Measurements from ENCODE around the gene PTP4A2. TPM values are rescaled to one million over a fixed set of nuclear protein-coding genes. Genes with fewer than 3 reads are reported as not detected.
"Not testable (repeated sequence)": the region's sequence is repeated elsewhere in the genome, so short reads cannot be mapped to it uniquely, and the experiment has no call there.

Gene PTP4A2
- total and polyA plus RNA-seq, 7 experiments from 2014 or later, result 196 to 449 (median 276) TPM

DNA sequence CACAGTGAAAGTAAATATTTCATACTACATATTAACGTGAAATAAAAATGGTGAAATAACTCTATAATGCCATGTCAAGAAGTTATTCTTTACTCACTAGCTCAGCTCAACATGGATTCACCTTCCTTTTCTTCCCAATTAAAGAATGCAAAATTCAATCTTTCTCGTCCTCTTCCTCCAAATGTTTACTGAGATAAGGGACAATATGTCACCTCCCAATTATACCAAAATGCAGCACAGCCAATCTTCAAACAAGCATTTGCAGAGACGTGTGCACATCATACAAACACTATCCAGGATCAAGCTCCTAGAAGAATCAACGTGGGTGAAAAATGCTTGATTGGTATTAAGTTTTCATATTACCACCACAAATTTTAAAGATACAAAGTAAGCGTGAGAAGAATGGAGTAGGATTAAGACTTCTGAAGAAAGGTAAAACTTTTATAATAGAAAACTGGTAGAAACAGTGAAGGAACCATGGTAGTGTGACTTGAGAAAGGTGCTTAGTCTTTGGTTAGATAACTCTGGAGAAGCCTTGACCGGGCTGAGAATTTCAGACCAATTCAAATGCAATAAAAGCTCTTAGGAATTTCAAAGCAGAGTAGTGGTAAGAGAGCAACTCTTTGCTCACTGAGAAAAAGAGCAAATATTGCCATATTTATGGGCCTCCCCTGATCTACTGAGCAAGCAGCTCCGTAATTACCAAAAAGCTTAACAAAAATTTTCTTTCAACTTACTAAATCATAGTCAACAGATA lies 7.2 kb downstream of the PTP4A2 start:
- no peaks in the 10 kb centered on the region for H3K9me3 ChIP-seq (ENCODE audit: control insufficient read depth in 2 of 3, low read length in 3 of 3)
- Mint-ChIP-seq H3K27ac (peak overlapping the region; percentile 68 to 95 (median 90)), H3K4me1 (peaks cover 71 to 99% (median 91%) of the 10 kb centered on the region in 7 donors), H3K9me3 (no peaks in the 10 kb centered on the region), H3K4me3 (peak overlapping the region; percentile 70 to 100 (median 94)), H3K36me3 (peaks cover 0 to 27% (median 0%) of the 10 kb centered on the region in 5 donors), H3K27me3 (no peaks in the 10 kb centered on the region)
- intact Hi-C loops (cut with micrococcal nuclease), result loop anchor here (5.0 to 10.0 kb wide), 4 partner anchors 141 to 1186 kb away; partner anchors contain the start of genes PEF1 (in 1 of the 2), PUM1 (in 1 of the 2) and TMEM39B (in 1 of the 2)
- ATAC-seq, result no peak
- H3K27me3 ChIP-seq (ENCODE audit: control insufficient read depth in 2 of 2, insufficient read depth in 2 of 2, low read length in 2 of 2), result no peaks in the 10 kb centered on the region
- no peaks in the 10 kb centered on the region for H3K36me3 ChIP-seq (ENCODE audit: control insufficient read depth in 2 of 3, insufficient read depth in 3 of 3, low read length in 3 of 3)
- peak overlapping the region; percentile 81 for H3K27ac ChIP-seq (ENCODE audit: low read depth, low read length)
- POLR2A ChIA-PET, result interaction anchor here (1.1 to 2.6 kb wide), 8 partner anchors 9 to 41 kb away, joined by 3 to 20 read pairs (median 4); no protein-coding TSS in a partner anchor
- peak overlapping the region; percentile 33 for H3K4me3 ChIP-seq (ENCODE audit: low read length)
- no peak for DNase-seq
- CTCF ChIA-PET, result interaction anchor here (0.7 to 1.4 kb wide), 2 partner anchors 33 to 217 kb away, joined by 3 to 5 read pairs; no protein-coding TSS in a partner anchor
- peaks cover 79 to 85% of the 10 kb centered on the region in 2 donors for H3K4me1 ChIP-seq (ENCODE audit: control insufficient read depth in 2 of 2, insufficient read depth in 2 of 2, low read length in 2 of 2)

DNA sequence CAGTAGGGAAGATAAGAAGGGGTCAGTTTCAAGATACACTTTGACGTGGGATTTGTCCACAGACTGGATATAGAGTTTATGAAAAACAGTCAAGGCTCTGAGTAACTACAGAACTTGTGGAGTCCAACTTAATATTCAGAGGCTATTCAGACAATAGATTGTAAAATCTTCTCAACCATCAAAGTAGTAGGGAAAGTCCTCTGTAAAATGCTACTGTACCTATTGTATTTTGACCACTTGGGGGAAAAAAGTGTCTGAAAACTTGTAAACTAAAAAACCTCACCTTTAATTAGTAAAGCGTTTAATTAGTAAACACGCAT lies 10.5 kb downstream of the PTP4A2 start:
- Histone ChIP-seq H3K27ac (ENCODE audit: low read depth, low read length) (peak overlapping the region; percentile 60), H3K9me3 (ENCODE audit: control insufficient read depth in 2 of 3, low read length in 3 of 3) (no peaks in the 10 kb centered on the region), H3K36me3 (ENCODE audit: control insufficient read depth in 2 of 3, insufficient read depth in 3 of 3, low read length in 3 of 3) (no peaks in the 10 kb centered on the region), H3K4me3 (ENCODE audit: low read length) (peak overlapping the region; percentile 10), H3K4me1 (ENCODE audit: control insufficient read depth in 2 of 2, insufficient read depth in 2 of 2, low read length in 2 of 2) (peaks cover 75 to 81% of the 10 kb centered on the region in 2 donors), H3K27me3 (ENCODE audit: control insufficient read depth in 2 of 2, insufficient read depth in 2 of 2, low read length in 2 of 2) (no peaks in the 10 kb centered on the region)
- Mint-ChIP-seq H3K27ac (peak overlapping the region; percentile 18 to 90 (median 47)), H3K9me3 (no peaks in the 10 kb centered on the region), H3K27me3 (no peaks in the 10 kb centered on the region), H3K4me3 (peak overlapping the region; percentile 56 to 94 (median 74)), H3K4me1 (peaks cover 67 to 94% (median 82%) of the 10 kb centered on the region in 7 donors), H3K36me3 (peaks cover 0 to 20% (median 0%) of the 10 kb centered on the region in 5 donors)
- ChIA-PET POLR2A (interaction anchor here (0.9 to 2.7 kb wide), 9 partner anchors 9 to 79 kb away, joined by 3 to 20 read pairs (median 4); partner anchors contain the start of gene PTP4A2), CTCF (interaction anchor here (1.1 to 2.5 kb wide), 3 partner anchors 12 to 79 kb away, joined by 3 to 8 read pairs (median 3); no protein-coding TSS in a partner anchor)
- no peak for ATAC-seq
- intact Hi-C loops (cut with micrococcal nuclease), result loop anchor here (1.0 to 5.0 kb wide), 4 partner anchors 8 to 35 kb away; no protein-coding TSS in a partner anchor
- DNase-seq, result no peak

DNA sequence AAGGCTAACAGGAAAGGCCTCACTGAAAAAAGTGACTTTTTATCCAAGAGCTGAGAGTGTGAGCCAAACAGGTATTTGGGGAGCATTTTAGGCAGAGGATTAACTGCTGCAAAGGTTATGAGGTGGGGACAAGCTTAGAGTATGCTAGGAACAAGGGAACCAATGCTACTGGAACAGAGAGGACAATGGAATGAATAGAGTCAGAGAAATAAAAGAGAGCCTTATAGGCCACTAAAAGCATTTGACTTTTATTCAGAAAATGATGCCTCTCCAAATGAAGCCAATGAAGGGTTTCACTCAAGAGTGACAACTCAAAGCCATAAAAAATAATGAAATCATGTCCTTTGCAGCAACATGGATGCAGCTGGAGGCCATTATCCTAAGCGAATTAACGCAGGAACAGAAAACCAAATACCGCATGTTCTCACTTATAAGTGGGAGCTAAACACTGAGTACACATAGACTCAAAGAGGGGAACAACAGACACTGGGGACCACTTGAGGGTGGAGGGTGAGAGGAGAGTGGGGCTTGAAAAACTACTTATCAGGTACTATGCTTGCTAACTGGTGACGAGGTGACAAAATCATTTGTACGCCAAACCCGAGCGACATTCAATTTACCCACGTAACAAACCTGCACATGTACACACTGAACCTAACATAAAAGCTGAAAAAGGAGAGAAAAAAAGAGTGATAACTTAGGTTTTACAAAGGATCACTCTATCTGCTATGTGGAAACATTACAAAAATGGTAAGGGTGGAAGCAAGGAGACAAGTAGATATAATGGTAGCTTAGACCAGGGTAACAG lies 11.1 kb downstream of the PTP4A2 start:
- H3K4me3 Mint-ChIP-seq, result peak overlapping the region; percentile 56 to 94 (median 74)
- H3K27me3 Mint-ChIP-seq, result no peaks in the 10 kb centered on the region
- Histone ChIP-seq H3K4me1 (ENCODE audit: control insufficient read depth in 2 of 2, insufficient read depth in 2 of 2, low read length in 2 of 2) (peaks cover 75 to 81% of the 10 kb centered on the region in 2 donors), H3K4me3 (ENCODE audit: low read length) (peak overlapping the region; percentile 10), H3K9me3 (ENCODE audit: control insufficient read depth in 2 of 3, low read length in 3 of 3) (no peaks in the 10 kb centered on the region), H3K36me3 (ENCODE audit: control insufficient read depth in 2 of 3, insufficient read depth in 3 of 3, low read length in 3 of 3) (no peaks in the 10 kb centered on the region), H3K27me3 (ENCODE audit: control insufficient read depth in 2 of 2, insufficient read depth in 2 of 2, low read length in 2 of 2) (no peaks in the 10 kb centered on the region), H3K27ac (ENCODE audit: low read depth, low read length) (peak overlapping the region; percentile 60)
- peaks cover 0 to 19% (median 0%) of the 10 kb centered on the region in 5 donors for H3K36me3 Mint-ChIP-seq
- H3K4me1 Mint-ChIP-seq, result peaks cover 67 to 94% (median 82%) of the 10 kb centered on the region in 7 donors
- ATAC-seq (peak; percentile 30), DNase-seq (peak in 2 of 9 donors; percentile 25 to 35)
- no peaks in the 10 kb centered on the region for H3K9me3 Mint-ChIP-seq
- ChIA-PET CTCF (interaction anchor here (0.6 to 2.5 kb wide), 5 partner anchors 8 to 79 kb away, joined by 3 to 8 read pairs (median 3); no protein-coding TSS in a partner anchor), POLR2A (interaction anchor here (0.9 to 2.7 kb wide), 14 partner anchors 8 to 78 kb away, joined by 3 to 20 read pairs (median 4); partner anchors contain the start of gene PTP4A2)
- H3K27ac Mint-ChIP-seq, result peak overlapping the region; percentile 18 to 90 (median 47)
- intact Hi-C loops (cut with micrococcal nuclease), result loop anchor here (1.0 to 5.0 kb wide), 4 partner anchors 8 to 35 kb away; no protein-coding TSS in a partner anchor

- peak overlapping the region; percentile 60 for H3K27ac ChIP-seq (ENCODE audit: low read depth, low read length)
- POLR2A ChIA-PET, result interaction anchor here (0.8 to 2.7 kb wide), 10 partner anchors 9 to 102 kb away, joined by 3 to 20 read pairs (median 5); partner anchors contain the start of gene PTP4A2
- H3K36me3 ChIP-seq (ENCODE audit: control insufficient read depth in 2 of 3, insufficient read depth in 3 of 3, low read length in 3 of 3), result no peaks in the 10 kb centered on the region
- peak overlapping the region; percentile 18 to 90 (median 47) for H3K27ac Mint-ChIP-seq
- ATAC-seq, result no peak
- intact Hi-C loops (cut with micrococcal nuclease), result loop anchor here (2.0 to 5.0 kb wide), 2 partner anchors 13 to 36 kb away; no protein-coding TSS in a partner anchor
- no peaks in the 10 kb centered on the region for H3K9me3 ChIP-seq (ENCODE audit: control insufficient read depth in 2 of 3, low read length in 3 of 3)
- DNase-seq, result no peak
- peak overlapping the region; percentile 10 for H3K4me3 ChIP-seq (ENCODE audit: low read length)
- CTCF ChIA-PET, result interaction anchor here (1.6 to 2.5 kb wide), 3 partner anchors 9 to 78 kb away, joined by 3 to 8 read pairs (median 6); no protein-coding TSS in a partner anchor
- H3K36me3 Mint-ChIP-seq, result peaks cover 0 to 19% (median 2%) of the 10 kb centered on the region in 5 donors
- no peaks in the 10 kb centered on the region for H3K27me3 ChIP-seq (ENCODE audit: control insufficient read depth in 2 of 2, insufficient read depth in 2 of 2, low read length in 2 of 2)
- H3K4me1 Mint-ChIP-seq, result peaks cover 67 to 94% (median 82%) of the 10 kb centered on the region in 7 donors
- H3K9me3 Mint-ChIP-seq, result no peaks in the 10 kb centered on the region
- H3K4me3 Mint-ChIP-seq, result peak overlapping the region; percentile 56 to 94 (median 74)
- H3K4me1 ChIP-seq (ENCODE audit: control insufficient read depth in 2 of 2, insufficient read depth in 2 of 2, low read length in 2 of 2), result peaks cover 74 to 79% of the 10 kb centered on the region in 2 donors
- H3K27me3 Mint-ChIP-seq, result no peaks in the 10 kb centered on the region
Observed at GRCh38 chr1:31926252-31926651, 11.9 kb downstream of the PTP4A2 start.

DNA sequence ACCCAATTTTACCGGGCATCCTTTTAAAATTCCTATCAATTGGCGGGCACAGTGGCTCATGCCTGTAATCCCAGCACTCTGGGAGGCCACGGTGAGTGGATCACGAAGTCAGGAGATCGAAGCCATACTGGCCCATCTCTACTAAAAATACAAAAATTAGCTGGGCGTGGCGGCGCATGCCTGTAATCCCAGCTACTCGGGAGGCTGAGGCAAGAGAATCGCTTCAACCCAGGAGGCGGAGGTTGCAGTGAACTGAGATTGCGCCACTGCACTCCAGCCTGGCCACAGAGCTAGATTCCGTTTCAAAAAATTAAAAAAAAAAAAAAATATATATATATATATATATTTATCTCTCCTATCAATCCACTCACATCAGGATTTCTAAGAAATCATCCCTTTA lies 12.3 kb downstream of the PTP4A2 start:
- H3K9me3 Mint-ChIP-seq; H3K27ac ChIP-seq (ENCODE audit: low read depth, low read length); H3K9me3 ChIP-seq (ENCODE audit: control insufficient read depth in 2 of 3, low read length in 3 of 3); H3K27me3 ChIP-seq (ENCODE audit: control insufficient read depth in 2 of 2, insufficient read depth in 2 of 2, low read length in 2 of 2); H3K36me3 ChIP-seq (ENCODE audit: control insufficient read depth in 2 of 3, insufficient read depth in 3 of 3, low read length in 3 of 3); H3K27me3 Mint-ChIP-seq; DNase-seq; ATAC-seq; H3K4me3 ChIP-seq (ENCODE audit: low read length): not testable (repeated sequence)
- CTCF ChIA-PET, result interaction anchor here (1.7 to 2.5 kb wide), 2 partner anchors 9 to 38 kb away, joined by 6 to 8 read pairs; no protein-coding TSS in a partner anchor
- intact Hi-C loops (cut with micrococcal nuclease), result loop anchor here (2.0 to 5.0 kb wide), 2 partner anchors 13 to 36 kb away; no protein-coding TSS in a partner anchor
- POLR2A ChIA-PET, result interaction anchor here (0.8 to 2.7 kb wide), 8 partner anchors 9 to 102 kb away, joined by 3 to 20 read pairs (median 6); partner anchors contain the start of gene PTP4A2
- Mint-ChIP-seq H3K36me3 (peaks cover 0 to 20% (median 5%) of the 10 kb centered on the region in 5 donors), H3K27ac (peak overlapping the region in 8 of 9 donors; percentile 41 to 89 (median 84)), H3K4me3 (peak overlapping the region; percentile 56 to 94 (median 76)), H3K4me1 (peaks cover 67 to 94% (median 82%) of the 10 kb centered on the region in 7 donors)
- peaks cover 70 to 74% of the 10 kb centered on the region in 2 donors for H3K4me1 ChIP-seq (ENCODE audit: control insufficient read depth in 2 of 2, insufficient read depth in 2 of 2, low read length in 2 of 2)
